ENCODE measurements around the gene MECR.
"Not testable (repeated sequence)": the region's sequence is repeated elsewhere in the genome, so short reads cannot be mapped to it uniquely, and the experiment has no call there.

The MECR gene

GRCh38 chr1:29177022-29177705, 53.6 kb downstream of the MECR start:
- no peak for FAIRE-seq
- no peak for DNase-seq (ENCODE audit: insufficient read length, low spot score)

- DNase-seq (ENCODE audit: insufficient read length, low spot score) (no peak), FAIRE-seq (no peak)
These were observed 54.2 kb downstream of the MECR start for GRCh38 chr1:29176576-29176975.

- DNase-seq (ENCODE audit: insufficient read length, low spot score) (no peak), FAIRE-seq (no peak)
These were observed 58.3 kb downstream of the MECR start for GRCh38 chr1:29172415-29172939.

DNA sequence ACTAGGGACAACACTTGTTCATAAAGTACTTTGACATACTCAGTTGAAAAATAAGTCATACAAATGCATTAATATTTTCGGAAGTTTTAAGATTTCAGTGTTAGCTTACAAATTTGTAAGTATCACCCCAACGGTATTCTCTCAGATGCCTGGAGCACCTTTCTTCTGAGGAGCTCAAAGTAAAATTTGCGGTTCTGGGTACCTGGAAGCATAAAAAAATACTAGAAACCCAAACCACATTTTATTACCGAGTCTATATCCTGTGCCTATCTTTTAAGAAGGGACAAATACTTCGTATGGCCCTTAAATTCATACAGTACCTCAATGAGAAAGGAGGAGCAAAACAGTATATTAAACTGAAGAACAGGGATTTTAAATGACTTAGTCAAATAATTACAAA, 59.2 kb downstream of the MECR start:
- FAIRE-seq (no peak), DNase-seq (ENCODE audit: insufficient read length, low spot score) (no peak)

GRCh38 chr1:29171089-29171488, 59.6 kb downstream of the MECR start:
- no peak for DNase-seq (ENCODE audit: insufficient read length, low spot score)
- FAIRE-seq: no peak

- FAIRE-seq: no peak
- no peak for DNase-seq (ENCODE audit: insufficient read length, low spot score)
These were observed 60.8 kb downstream of the MECR start for GRCh38 chr1:29169976-29170375.

DNA sequence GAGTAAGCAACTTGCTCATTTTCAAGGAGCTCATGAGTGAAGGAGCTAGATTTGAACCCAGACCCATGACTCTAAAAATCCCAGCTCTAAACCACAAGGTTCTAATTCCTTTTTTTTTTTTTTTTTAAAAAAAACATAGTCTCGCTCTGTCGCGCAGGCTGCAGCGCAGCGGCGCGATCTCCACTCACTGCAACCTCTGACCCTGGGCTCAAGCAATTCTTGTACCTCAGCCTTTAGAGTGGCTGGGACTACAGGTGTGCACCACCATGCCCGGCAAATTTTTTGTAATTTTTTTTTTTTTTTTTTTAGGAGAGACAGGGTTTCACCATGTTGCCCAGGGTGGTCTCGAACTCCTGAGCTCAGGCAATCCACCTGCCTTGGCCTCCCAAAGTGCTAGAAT, 62.8 kb downstream of the MECR start:
- FAIRE-seq: no peak
- no peak for DNase-seq (ENCODE audit: insufficient read length, low spot score)

DNA sequence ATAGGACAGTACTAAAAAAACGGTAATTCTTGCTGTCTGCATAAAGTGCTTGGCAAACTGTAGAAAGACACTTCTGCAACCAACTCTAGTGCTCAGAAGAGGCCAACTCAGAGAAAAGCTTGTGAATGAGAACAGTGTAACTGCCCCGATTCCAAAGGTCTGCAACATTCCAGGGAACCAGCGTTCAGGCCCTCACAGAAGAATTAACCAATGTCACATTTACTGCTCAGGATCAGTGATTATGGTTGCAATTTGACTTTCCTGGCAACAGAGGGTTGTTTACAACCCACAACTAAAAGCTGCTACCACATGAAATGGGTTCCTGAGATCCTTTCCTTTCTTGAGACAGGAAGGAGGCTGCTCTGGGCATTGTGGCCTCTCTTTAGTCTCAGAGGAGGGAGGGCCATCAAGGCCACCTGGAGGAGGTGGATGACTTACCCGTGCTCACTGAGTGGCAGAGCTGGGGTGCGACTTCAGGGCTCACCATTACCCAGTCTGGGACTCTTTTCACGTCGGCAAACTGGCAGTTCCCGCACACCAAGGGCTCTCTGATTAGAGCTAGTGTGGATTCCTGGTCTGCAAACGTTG, 64.3 kb downstream of the MECR start:
- DNase-seq (ENCODE audit: insufficient read length, low spot score): no peak
- no peak for FAIRE-seq

- DNase-seq (ENCODE audit: insufficient read length, low spot score) (no peak), FAIRE-seq (no peak)
These were observed 66.1 kb downstream of the MECR start for GRCh38 chr1:29164588-29164987.

DNA sequence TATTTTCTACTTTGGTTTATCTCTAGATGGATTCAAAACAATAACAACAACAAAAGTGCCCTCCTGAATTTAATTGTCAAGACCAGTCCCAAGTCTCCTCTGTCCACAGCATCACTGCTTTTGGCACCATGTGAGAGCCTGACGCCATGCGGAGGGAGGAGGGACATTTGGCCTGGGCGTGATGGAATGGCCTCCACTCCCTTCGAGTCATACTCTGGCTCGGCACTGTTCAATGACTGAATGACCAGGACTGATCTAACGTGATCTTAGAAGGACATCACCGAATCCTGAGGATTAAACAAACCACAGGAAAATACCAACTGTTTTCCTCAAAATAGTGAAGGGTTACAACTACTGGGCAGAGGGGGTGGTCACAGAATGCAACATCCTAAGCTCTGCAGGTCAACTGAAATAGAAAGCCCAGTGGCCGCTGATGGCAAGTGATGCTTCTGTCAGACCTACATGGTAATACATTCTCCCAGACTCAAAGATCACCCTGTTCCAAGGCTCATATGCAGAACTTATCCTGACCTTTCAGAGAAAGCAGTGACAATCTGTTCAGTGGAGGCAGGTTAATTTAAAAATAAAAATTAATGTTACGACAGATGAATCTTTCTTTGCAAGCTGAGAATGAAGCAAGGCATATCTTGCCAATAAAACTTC, 68.1 kb downstream of the MECR start:
- no peak for DNase-seq (ENCODE audit: insufficient read length, low spot score)
- no peak for FAIRE-seq

GRCh38 chr1:29162025-29162424, 68.7 kb downstream of the MECR start:
- FAIRE-seq (no peak), DNase-seq (ENCODE audit: insufficient read length, low spot score) (no peak)

- DNase-seq (ENCODE audit: insufficient read length, low spot score): no peak
- FAIRE-seq: no peak
These were observed 71.0 kb downstream of the MECR start for GRCh38 chr1:29159773-29160172.

DNA sequence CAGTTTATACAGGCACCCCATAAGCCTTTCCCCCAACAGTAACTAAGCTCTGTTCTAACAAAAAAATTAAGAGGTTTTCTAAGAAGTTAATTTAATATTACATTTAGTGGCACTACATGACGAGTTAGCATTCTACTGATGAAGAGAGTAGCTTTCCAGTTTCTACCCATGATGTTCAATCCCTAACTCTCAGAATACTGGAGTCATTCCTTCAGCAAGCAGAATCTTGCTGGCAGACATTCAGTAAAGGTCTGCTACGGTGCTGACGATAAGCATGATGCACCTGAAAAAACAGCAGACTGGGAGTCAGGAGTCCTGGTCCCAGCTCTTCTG, 73.5 kb downstream of the MECR start:
- FAIRE-seq (no peak), DNase-seq (ENCODE audit: insufficient read length, low spot score) (no peak)

DNA sequence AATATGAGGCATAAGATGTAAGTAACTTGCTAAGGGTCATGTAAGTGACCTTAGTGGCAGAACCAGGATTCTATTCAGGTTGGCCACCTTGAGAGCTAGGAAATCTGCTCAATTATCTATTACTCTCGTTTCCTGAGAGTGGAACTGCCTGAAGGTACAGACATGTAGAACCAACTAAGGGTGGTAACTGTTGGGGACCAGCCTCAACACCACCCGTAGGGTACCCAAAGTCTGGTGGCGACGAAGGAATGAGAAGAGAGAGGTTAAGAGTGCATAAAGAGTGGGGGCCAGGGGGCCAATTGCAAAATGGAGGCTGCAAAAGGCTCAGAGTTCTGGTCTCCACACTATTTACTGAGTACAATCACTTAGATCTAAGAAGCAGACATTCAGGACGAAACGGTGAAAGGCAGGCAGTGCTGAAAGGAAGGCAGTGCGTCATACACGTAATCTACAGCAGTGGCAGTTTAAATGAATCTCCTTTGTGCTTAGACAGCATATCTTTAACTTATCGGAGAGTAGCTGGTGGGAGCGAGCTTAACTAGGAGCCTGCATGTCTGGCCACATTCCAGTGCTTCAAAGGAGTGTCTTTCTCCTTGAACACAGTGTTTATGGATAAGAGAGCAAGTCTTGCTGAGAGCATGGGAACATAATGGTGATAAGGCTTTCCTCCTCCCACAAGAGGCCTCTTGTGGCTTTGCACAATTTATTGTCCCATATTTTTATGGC, 74.0 kb downstream of the MECR start:
- FAIRE-seq (no peak), DNase-seq (ENCODE audit: insufficient read length, low spot score) (no peak)

DNA sequence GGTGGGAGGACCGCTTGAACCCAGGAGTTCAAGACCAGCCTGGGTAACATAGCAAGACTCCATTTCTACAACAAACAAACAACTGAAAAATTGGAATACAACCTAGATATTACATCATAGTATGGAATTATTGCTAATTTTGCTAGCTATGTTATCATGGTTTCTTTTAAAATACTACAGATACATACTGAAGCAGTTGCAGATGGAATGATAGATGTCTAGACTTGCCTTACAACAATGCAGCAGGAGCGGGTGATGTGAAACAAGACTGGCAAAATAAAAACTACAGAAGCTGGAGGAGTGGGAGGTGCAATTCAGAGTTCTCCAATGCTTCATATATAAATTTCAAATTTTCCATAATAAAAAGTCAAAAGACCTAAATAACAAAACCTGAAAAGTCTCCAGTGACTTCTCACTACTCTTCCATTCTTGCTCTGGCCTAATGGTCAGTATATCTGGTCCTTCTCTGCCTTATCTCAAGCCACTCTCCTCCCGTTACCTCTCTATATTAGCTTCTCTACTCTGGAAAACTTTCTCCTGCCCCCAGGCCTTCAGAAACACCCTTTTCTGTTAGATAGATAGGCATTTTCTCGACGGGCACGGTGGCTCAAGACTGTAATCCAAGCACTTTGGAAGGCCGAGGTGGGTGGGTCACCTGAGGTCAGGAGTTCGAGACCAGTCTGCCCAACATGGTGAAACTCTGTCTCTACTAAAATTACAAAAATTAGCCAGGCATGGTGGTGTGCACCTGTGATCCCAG, 78.5 kb downstream of the MECR start:
- no peak for FAIRE-seq

GRCh38 chr1:29150346-29150745, 80.4 kb downstream of the MECR start:
- not testable (repeated sequence) for FAIRE-seq; DNase-seq (ENCODE audit: insufficient read length, low spot score)

More for the DNA sequence above, 78.5 kb downstream of the MECR start:
- DNase-seq (ENCODE audit: insufficient read length, low spot score): no peak

DNA sequence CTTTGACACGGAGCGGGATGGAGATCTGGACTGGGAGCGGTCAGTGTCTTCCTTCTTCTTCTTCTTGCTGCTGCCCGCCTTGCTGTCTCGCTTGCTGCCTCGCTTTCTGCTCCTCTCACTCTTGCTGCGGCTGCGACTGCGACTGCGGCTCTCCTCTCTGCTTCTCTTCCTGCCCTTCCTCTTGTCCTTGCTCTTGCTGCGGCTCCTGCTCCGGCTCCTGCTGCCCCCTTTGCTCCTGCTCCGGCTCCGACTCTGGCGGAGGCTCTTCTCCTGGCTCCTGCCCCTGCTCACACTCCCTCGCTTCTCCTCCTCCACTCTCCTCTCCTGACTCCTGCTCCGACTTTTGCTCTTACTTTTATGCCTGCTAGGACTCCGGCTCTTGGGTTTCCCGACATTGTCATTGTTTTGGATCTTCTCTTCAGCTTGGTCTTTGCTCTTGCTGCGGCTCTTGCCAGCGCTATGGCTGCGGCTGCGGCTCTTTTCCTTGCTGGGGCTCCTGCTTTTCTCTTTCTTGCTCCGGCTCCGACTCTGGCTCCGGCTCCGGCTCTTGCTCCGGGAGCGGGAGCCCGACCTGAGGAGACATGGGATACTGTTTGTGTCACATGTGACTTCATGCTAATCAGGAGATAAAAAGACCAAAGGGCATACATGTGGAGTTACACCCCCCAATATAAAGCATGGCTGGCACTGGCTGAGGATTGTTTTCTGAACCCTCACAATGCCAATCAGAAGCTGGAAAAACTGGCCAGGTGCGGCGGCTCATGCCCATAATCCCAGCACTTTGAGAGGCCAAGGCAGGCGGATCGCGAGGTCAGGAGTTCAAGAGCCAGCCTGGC, 81.9 kb downstream of the MECR start:
- no peak for FAIRE-seq
- DNase-seq (ENCODE audit: insufficient read length, low spot score): no peak

DNA sequence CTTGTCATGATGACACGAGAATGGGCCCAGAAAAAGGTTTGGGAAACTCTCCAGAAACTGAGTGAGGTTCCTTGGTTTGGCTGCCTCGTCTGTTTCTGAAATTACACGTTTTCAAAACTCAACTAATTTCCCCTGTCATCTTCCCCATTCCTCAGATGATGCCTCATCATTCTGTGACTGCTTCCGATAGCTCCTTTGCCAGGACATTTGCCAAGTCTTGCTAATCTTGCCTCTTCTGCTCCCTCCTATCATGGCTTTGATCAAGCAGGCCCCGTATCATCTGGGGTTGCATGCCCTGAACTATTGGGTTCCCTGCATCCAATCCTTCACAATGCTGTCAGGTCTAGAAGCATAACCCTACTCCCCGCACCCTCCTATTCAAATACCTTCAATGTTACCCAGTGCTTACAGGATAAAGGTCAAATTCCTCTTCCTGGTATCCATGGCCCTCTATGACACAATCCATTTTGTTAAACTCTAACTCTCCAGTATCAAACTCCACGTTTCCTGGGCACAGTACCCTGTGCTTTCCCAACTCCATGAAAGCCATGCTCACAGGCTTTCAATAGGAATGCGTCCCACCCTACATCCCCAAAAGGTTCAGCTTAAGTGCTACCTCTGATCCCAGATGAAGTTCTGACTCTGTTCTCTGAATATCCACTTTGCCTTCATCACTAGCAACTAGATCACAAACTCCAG, 84.8 kb downstream of the MECR start:
- FAIRE-seq: no peak
- DNase-seq (ENCODE audit: insufficient read length, low spot score): no peak

GRCh38 chr1:29144178-29144577, 86.6 kb downstream of the MECR start:
- no peak for FAIRE-seq
- no peak for DNase-seq (ENCODE audit: insufficient read length, low spot score)

Data from GM19239 (cell line).